H1 (cell line): Measurements from ENCODE around the gene ZNF23. TPM values are rescaled to one million over a fixed set of nuclear protein-coding genes. Genes with fewer than 3 reads are reported as not detected.

ENCODE experiments used
- CBX8 ChIP-seq: fragments of 300-800, 300-1000 bp; sonication (generic); IDR thresholded peaks from 2 replicates; pipeline ENCODE4 v1.7.1; 2016; ENCODE audit warnings: low read depth, low read length, borderline replicate concordance
- CHD2 ChIP-seq: IDR thresholded peaks from 2 replicates; pipeline ENCODE4 v1.6.1; 2012; ENCODE audit warnings: low read length, improper control_type of control experiment
- KDM4A ChIP-seq: IDR thresholded peaks from one replicate; pipeline ENCODE4 v1.7.1; 2012; ENCODE audit warnings: low read depth, mild to moderate bottlenecking, moderate library complexity, low read length, inconsistent platforms; ENCODE audit not compliant: severe bottlenecking
- KDM5A ChIP-seq: fragments of 200-600 bp; IDR thresholded peaks from 2 replicates; pipeline ENCODE4 v1.7.1; 2012; ENCODE audit warnings: mild to moderate bottlenecking, low read length, inconsistent platforms, mixed read lengths
- polyA plus RNA-seq, 7 experiments: library from polyadenylated mRNA; depleted of rRNA in 3 of 7; stranded (reverse) in 5 of 7; unstranded in 2 of 7; fragments of >200 nt in 5 of 7; fragments of 200-250 nt in 2 of 7; gene quantifications; 1 replicate in 5 of 7; 2 replicates in 1 of 7; 4 replicates in 1 of 7; pipeline versions ENCODE4 v1.2.1 to v1.2.3, GENCODE V29; 2011 to 2013; ENCODE audit warnings: missing spikeins in 2 of 7, mixed read lengths in 2 of 7
- total RNA-seq: library from RNA; stranded (reverse); fragmentation: NEBNext Ultra II Directional; extraction: Animal tissue kit (Norgen Biotek cat#: 25700); gene quantifications from 2 replicates; pipeline ENCODE4 v1.2.1, GENCODE V29; 2021

The ZNF23 gene
- total and polyA plus RNA-seq, 2 of the 8 experiments (the other 6 are each of a cell fraction or from before 2014, with no cell fraction given): 2.4 to 10.2 TPM

- TF ChIP-seq CBX8: no peak
- TF ChIP-seq CHD2: no peak
- no peak for TF ChIP-seq KDM4A
- TF ChIP-seq KDM5A: no peak
Measured at GRCh38 chr16:71410146-71410545, 51.9 kb downstream of the ZNF23 start (continued).
